ENCODE measurements around the gene ATN1. TPM values are rescaled to one million over a fixed set of nuclear protein-coding genes. Genes with fewer than 3 reads are reported as not detected.
A peak's percentile ranks its signal among the peaks of the same experiment; 100 is the strongest.

Gene ATN1
- total RNA-seq, 1 donor from 2014 or later = 139 TPM

DNA sequence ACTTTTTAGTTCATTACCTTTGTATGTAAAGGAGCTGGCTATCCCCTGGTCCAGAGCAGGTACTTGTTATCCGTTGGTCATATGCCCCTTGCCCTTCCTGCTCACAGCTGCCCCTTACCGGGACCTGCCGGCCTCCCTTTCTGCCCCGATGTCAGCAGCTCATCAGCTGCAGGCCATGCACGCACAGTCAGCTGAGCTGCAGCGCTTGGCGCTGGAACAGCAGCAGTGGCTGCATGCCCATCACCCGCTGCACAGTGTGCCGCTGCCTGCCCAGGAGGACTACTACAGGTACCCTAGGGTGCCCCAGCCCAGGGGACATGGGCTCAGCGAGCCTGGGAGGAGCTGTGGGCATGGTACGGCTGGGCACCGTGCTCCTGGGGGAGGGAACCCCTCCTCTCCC, 13.5 kb downstream of the ATN1 start:
- H3K27me3 Mint-ChIP-seq = peaks cover 9% of the 10 kb centered on the region
- TF ChIP-seq, protein P1, sequence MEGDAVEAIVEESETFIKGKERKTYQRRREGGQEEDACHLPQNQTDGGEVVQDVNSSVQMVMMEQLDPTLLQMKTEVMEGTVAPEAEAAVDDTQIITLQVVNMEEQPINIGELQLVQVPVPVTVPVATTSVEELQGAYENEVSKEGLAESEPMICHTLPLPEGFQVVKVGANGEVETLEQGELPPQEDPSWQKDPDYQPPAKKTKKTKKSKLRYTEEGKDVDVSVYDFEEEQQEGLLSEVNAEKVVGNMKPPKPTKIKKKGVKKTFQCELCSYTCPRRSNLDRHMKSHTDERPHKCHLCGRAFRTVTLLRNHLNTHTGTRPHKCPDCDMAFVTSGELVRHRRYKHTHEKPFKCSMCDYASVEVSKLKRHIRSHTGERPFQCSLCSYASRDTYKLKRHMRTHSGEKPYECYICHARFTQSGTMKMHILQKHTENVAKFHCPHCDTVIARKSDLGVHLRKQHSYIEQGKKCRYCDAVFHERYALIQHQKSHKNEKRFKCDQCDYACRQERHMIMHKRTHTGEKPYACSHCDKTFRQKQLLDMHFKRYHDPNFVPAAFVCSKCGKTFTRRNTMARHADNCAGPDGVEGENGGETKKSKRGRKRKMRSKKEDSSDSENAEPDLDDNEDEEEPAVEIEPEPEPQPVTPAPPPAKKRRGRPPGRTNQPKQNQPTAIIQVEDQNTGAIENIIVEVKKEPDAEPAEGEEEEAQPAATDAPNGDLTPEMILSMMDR (conservative IDR thresholded peaks at IDR 0.05) = no peak
- H3K9me3 Mint-ChIP-seq = no peaks in the 10 kb centered on the region
- H3K27ac Mint-ChIP-seq = peak overlapping the region; percentile 76
- H3K4me3 Mint-ChIP-seq = peak overlapping the region; percentile 26
- H3K36me3 Mint-ChIP-seq = peaks cover 25% of the 10 kb centered on the region
- DNase-seq (ENCODE audit: extremely low spot score, unreplicated experiment) = no peak
- peaks cover 18% of the 10 kb centered on the region for H3K4me1 Mint-ChIP-seq (ENCODE audit: unreplicated experiment)

- Mint-ChIP-seq H3K27ac (peak overlapping the region; percentile 99), H3K36me3 (peaks cover 20% of the 10 kb centered on the region), H3K4me1 (ENCODE audit: unreplicated experiment) (peaks cover 13% of the 10 kb centered on the region), H3K27me3 (peaks cover 9% of the 10 kb centered on the region), H3K4me3 (no peak overlapping the region), H3K9me3 (no peaks in the 10 kb centered on the region)
- TF ChIP-seq, protein P1 (conservative IDR thresholded peaks at IDR 0.05) = no peak
- DNase-seq (ENCODE audit: extremely low spot score, unreplicated experiment) = no peak
Observed at GRCh38 chr12:6941782-6942181, 14.0 kb downstream of the ATN1 start.

DNA sequence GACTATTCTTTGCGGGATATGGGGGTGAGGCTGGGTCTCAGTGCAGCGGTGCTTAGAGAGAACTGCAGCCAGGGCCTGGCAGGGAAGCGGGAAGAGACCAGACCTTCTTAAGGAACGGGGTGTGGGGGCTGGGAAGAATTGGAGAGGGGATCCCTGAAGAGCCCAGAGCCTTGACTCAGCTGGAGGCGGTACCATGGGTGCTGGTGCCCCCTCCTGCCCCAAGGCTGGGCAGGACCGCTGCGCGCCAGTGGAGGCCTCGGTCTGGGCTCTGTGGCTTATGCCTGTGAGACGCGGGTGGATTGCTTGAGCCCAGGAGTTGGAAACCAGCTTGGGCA, 14.5 kb downstream of the ATN1 start:
- H3K27me3 Mint-ChIP-seq = peaks cover 9% of the 10 kb centered on the region
- peak overlapping the region; percentile 98 for H3K4me3 Mint-ChIP-seq

DNA sequence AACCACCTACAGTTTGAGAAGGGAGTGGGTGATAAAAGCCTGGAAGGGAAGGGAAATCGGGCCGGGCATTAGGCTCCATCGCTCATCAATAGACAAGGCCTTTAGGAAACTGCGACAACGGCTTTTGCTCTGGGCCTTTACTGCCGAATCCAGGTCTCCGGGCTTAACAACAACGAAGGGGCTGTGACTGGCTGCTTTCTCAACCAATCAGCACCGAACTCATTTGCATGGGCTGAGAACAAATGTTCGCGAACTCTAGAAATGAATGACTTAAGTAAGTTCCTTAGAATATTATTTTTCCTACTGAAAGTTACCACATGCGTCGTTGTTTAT, 15.6 kb downstream of the ATN1 start:
- H3K9me3 Mint-ChIP-seq = no peaks in the 10 kb centered on the region
- peaks cover 8% of the 10 kb centered on the region for H3K4me1 Mint-ChIP-seq (ENCODE audit: unreplicated experiment)
- TF ChIP-seq, protein P1 (conservative IDR thresholded peaks at IDR 0.05) = no peak
- H3K27me3 Mint-ChIP-seq = peaks cover 9% of the 10 kb centered on the region
- H3K36me3 Mint-ChIP-seq = peaks cover 17% of the 10 kb centered on the region
- DNase-seq (ENCODE audit: extremely low spot score, unreplicated experiment) = no peak
- H3K4me3 Mint-ChIP-seq = peak overlapping the region; percentile 98
- H3K27ac Mint-ChIP-seq = peak overlapping the region; percentile 99

More for the DNA sequence above, 14.5 kb downstream of the ATN1 start:
- Mint-ChIP-seq H3K27ac (peak overlapping the region; percentile 99), H3K36me3 (peaks cover 20% of the 10 kb centered on the region), H3K4me1 (ENCODE audit: unreplicated experiment) (peaks cover 12% of the 10 kb centered on the region), H3K9me3 (no peaks in the 10 kb centered on the region)
- no peak for DNase-seq (ENCODE audit: extremely low spot score, unreplicated experiment)
- TF ChIP-seq, protein P1 (conservative IDR thresholded peaks at IDR 0.05) = no peak

DNA sequence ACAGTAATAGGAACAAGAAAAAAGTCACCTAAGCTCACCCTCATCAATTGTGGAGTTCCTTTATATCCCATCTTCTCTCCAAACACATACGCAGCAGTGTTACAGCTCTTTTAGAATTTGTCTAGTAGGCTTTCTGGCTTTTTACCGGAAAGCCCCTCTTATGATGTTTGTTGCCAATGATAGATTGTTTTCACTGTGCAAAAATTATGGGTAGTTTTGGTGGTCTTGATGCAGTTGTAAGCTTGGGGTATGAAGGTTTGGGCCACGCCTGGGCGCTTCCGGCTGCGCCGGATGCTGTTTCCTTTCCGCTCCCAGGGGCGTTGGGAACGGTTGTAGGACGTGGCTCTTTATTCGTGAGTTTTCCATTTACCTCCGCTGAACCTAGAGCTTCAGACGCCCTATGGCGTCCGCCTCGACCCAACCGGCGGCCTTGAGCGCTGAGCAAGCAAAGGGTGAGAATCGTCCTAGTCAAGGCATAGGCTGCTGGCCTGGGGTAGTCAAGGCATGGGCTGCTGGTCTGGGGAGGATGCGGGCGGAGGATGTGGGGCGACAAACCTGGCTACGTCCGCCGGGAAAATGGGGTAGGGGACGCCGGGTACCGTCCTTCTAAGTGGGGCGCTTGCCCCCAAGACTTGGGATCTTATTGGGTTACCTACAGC, 16.1 kb downstream of the ATN1 start, which contains the start of the genes C12orf57 and RNU7-1:
TSS of gene C12orf57 (plus strand) at position 301 of the 659 bp plus-strand sequence. CDS start at position 401, 100 bp downstream.
TSS of gene RNU7-1 (plus strand) at position 95 of the 659 bp plus-strand sequence.
- Mint-ChIP-seq H3K9me3 (no peaks in the 10 kb centered on the region), H3K4me3 (peak within 1 kb of the TSS; percentile 98), H3K36me3 (peaks cover 17% of the 10 kb centered on the region), H3K27ac (peak within 1 kb of the TSS; percentile 99), H3K4me1 (ENCODE audit: unreplicated experiment) (peaks cover 8% of the 10 kb centered on the region), H3K27me3 (peaks cover 9% of the 10 kb centered on the region)
- TF ChIP-seq, protein P1 (conservative IDR thresholded peaks at IDR 0.05) = no peak
- no peak for DNase-seq (ENCODE audit: extremely low spot score, unreplicated experiment)

Measured in type B pancreatic cell (in vitro differentiated cells).